SU-DHL-6 (cell line): ENCODE measurements around the gene ROBO2.

Experiments
- H2AFZ ChIP-seq: fragments of 200-600 bp; sonication (generic); 2 replicates; pipeline ENCODE4 v1.6.1; 2014; ENCODE audit warnings: low read depth, mild to moderate bottlenecking, moderate library complexity, mixed read lengths, antibody characterized with exemption, low read length; ENCODE audit not compliant: severe bottlenecking
- H3F3A ChIP-seq: fragments of 200-600 bp; shearing (Covaris generic); 2 replicates; pipeline ENCODE4 v1.6.0; 2016; ENCODE audit warnings: antibody characterized with exemption, mild to moderate bottlenecking; ENCODE audit not compliant: insufficient read depth
- H3K27ac ChIP-seq: fragments of 200-600 bp; sonication (generic); 2 replicates; pipeline ENCODE4 v1.5.1; 2016; ENCODE audit warnings: low read depth, mild to moderate bottlenecking, low read length, moderate library complexity, mixed read lengths
- H3K27me3 ChIP-seq: fragments of 200-600 bp; sonication (generic), shearing (Covaris generic); 2 replicates; pipeline ENCODE4 v1.6.0; 2014; ENCODE audit warnings: mild to moderate bottlenecking, low read length
- H3K36me3 ChIP-seq: fragments of 200-600 bp; sonication (generic); 2 replicates; pipeline ENCODE4 v1.6.1; 2014; ENCODE audit warnings: mild to moderate bottlenecking, low read length, mixed read lengths
- H3K4me2 ChIP-seq: fragments of 300-600, 200-600 bp; shearing (Covaris generic), sonication (generic); 2 replicates; pipeline ENCODE4 v1.6.0; 2014; ENCODE audit warnings: low read length, low read depth, mild to moderate bottlenecking; ENCODE audit not compliant: poor library complexity, severe bottlenecking
- H3K4me3 ChIP-seq: fragments of 200-600 bp; sonication (generic); 2 replicates; pipeline ENCODE4 v1.5.1; 2014; ENCODE audit warnings: antibody characterized with exemption, low read length, mild to moderate bottlenecking, mixed read lengths; ENCODE audit not compliant: insufficient read depth, poor library complexity, severe bottlenecking
- H3K79me2 ChIP-seq: fragments of 200-600 bp; sonication (generic); 2 replicates; pipeline ENCODE4 v1.6.1; 2014; ENCODE audit warnings: mild to moderate bottlenecking, low read length, moderate library complexity; ENCODE audit not compliant: insufficient read depth
- H3K9ac ChIP-seq: fragments of 200-600 bp; sonication (generic); 2 replicates; pipeline ENCODE4 v1.7.0; 2014; ENCODE audit warnings: mild to moderate bottlenecking, low read length
- H3K9me2 ChIP-seq: fragments of 200-600 bp; sonication (generic); replicated peaks from 2 replicates; pipeline ENCODE4 v1.6.1; 2014; ENCODE audit warnings: low read length; ENCODE audit not compliant: insufficient read depth
- H3K9me3 ChIP-seq: fragments of 200-600 bp; sonication (generic); 2 replicates; pipeline ENCODE4 v1.6.1; 2014; ENCODE audit warnings: low read length, mixed read lengths; ENCODE audit not compliant: insufficient read depth
- H4K20me1 ChIP-seq: fragments of 200-600 bp; sonication (generic); 2 replicates; pipeline ENCODE4 v1.6.1; 2014; ENCODE audit warnings: low read depth, mild to moderate bottlenecking, antibody characterized with exemption, low read length, moderate library complexity, mixed read lengths
- EZH2phosphoT487 ChIP-seq: fragments of 200-600 bp; sonication (generic), shearing (Covaris generic); conservative IDR thresholded peaks from 2 replicates; pipeline ENCODE4 v1.6.1; 2018; ENCODE audit warnings: mild to moderate bottlenecking, antibody characterized with exemption, low read length, moderate library complexity, mixed read lengths
- TF ChIP-seq, protein P1 (sequence below): fragments of 200-600 bp; sonication (generic); IDR thresholded peaks from one replicate; pipeline ENCODE4 v1.5.1; 2017; ENCODE audit warnings: antibody characterized with exemption, mild to moderate bottlenecking, low read length, moderate library complexity; ENCODE audit not compliant: insufficient read depth, poor library complexity, severe bottlenecking

ROBO2 gene

DNA sequence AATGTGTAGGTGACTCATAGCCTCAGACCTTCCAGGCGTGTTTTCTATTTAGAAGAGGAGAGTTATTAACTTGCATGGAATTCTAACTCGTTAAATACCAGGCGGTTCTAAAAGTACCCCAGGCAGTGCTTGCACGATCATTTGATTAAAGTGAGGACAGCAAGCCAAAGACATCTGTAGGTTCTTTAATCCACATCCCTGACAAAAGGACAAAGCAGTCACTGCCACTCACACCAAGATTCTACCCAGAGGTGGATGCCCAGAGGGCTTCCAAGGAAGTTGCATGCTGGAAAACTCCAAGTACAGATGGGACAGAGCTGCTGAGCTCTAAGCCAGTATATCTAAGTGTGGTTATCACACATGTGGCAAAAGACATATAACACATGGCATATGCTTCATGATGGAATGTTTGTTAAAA is 372.1 kb downstream of the ROBO2 start:
- H3K4me2 ChIP-seq = no peak overlapping the region
- no peaks in the 10 kb centered on the region for H3K9me3 ChIP-seq
- no peak overlapping the region for H2AFZ ChIP-seq
- H3K9me2 ChIP-seq = no peaks in the 10 kb centered on the region; the same call in 1 of the 2 replicates
- H3K4me3 ChIP-seq = no peak overlapping the region
- H3K9ac ChIP-seq = no peak overlapping the region
- no peaks in the 10 kb centered on the region for H3F3A ChIP-seq
- H4K20me1 ChIP-seq = no peaks in the 10 kb centered on the region
- no peak overlapping the region for H3K27ac ChIP-seq
- no peaks in the 10 kb centered on the region for H3K79me2 ChIP-seq
- H3K36me3 ChIP-seq = no peaks in the 10 kb centered on the region
- TF ChIP-seq, protein P1, sequence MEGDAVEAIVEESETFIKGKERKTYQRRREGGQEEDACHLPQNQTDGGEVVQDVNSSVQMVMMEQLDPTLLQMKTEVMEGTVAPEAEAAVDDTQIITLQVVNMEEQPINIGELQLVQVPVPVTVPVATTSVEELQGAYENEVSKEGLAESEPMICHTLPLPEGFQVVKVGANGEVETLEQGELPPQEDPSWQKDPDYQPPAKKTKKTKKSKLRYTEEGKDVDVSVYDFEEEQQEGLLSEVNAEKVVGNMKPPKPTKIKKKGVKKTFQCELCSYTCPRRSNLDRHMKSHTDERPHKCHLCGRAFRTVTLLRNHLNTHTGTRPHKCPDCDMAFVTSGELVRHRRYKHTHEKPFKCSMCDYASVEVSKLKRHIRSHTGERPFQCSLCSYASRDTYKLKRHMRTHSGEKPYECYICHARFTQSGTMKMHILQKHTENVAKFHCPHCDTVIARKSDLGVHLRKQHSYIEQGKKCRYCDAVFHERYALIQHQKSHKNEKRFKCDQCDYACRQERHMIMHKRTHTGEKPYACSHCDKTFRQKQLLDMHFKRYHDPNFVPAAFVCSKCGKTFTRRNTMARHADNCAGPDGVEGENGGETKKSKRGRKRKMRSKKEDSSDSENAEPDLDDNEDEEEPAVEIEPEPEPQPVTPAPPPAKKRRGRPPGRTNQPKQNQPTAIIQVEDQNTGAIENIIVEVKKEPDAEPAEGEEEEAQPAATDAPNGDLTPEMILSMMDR = no peak
- no peak for TF ChIP-seq EZH2phosphoT487
- no peaks in the 10 kb centered on the region for H3K27me3 ChIP-seq

DNA sequence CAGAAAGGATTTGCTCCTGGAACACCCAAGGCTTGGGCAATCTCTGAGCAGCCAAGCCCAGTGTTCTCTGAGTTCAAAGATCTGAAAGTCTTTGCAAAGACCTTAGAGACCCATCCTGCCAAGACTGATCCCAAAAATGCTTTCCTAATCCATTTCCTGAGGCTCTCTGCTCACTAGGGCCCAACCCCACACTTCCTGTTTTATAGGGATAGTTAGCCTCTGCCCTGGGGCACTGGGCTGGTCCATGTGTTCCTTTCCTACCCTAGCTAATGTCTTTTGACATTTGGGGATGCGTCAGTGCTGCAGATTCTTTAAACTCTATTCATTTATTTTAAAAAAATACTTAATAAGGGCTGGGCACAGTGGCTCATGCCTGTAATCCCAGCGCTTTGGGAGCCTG is 372.7 kb downstream of the ROBO2 start:
- Histone ChIP-seq H4K20me1 (no peaks in the 10 kb centered on the region), H3K4me3 (no peak overlapping the region), H3K4me2 (no peak overlapping the region), H3K27ac (no peak overlapping the region), H3K9me2 (no peaks in the 10 kb centered on the region; the same call in 1 of the 2 replicates), H3K9me3 (no peaks in the 10 kb centered on the region), H3K36me3 (no peaks in the 10 kb centered on the region), H3K79me2 (no peaks in the 10 kb centered on the region), H3F3A (no peaks in the 10 kb centered on the region), H3K27me3 (no peaks in the 10 kb centered on the region), H3K9ac (no peak overlapping the region), H2AFZ (no peak overlapping the region)
- TF ChIP-seq EZH2phosphoT487 = no peak
- TF ChIP-seq, protein P1 = no peak

DNA sequence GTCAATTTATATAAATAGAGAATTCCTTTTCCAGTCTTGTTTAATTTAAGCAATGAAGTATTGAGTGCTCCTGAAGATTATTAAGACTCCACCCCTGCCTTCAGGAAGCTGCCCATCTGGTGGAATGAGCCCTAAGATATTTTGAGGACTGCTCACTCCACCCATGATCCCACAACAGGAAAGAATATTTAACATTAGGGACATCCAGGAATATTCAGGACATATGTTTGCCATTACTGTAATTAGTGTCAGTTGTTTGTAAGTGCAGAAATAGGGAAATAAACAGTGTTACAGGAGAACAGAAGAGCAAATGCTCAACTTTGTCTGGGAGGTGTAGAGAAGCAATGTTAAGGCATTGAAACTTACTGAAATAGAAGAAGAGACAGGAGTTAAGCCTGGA is 375.0 kb downstream of the ROBO2 start:
- no peaks in the 10 kb centered on the region for H4K20me1 ChIP-seq
- no peak for TF ChIP-seq EZH2phosphoT487
- TF ChIP-seq, protein P1 = no peak
- no peaks in the 10 kb centered on the region; the same call in 1 of the 2 replicates for H3K9me2 ChIP-seq

DNA sequence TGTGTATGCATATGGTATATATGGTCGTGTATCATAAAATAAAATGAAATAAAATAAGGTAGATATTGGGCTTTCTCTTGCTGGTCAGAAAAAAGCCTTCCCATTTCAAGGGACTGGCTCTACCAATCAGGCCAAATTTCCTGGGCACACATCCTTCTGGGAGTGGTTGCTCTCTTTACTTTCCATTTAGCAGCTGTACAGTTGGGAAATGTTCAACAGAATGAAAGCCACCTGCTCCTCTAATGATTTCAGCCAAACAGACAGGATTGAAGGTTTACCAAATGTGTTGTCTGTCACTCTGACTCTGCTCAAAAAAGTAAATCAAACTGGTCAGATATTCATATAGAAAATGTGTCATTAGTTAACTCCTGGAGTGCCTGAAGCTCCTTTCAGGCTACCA is 380.4 kb downstream of the ROBO2 start:
- Histone ChIP-seq H2AFZ (no peak overlapping the region), H3K27ac (no peak overlapping the region), H4K20me1 (no peaks in the 10 kb centered on the region), H3K79me2 (no peaks in the 10 kb centered on the region), H3K4me3 (no peak overlapping the region), H3K9me3 (no peaks in the 10 kb centered on the region), H3K4me2 (no peak overlapping the region), H3K9me2 (no peaks in the 10 kb centered on the region), H3K27me3 (no peaks in the 10 kb centered on the region), H3K36me3 (no peaks in the 10 kb centered on the region), H3F3A (no peaks in the 10 kb centered on the region), H3K9ac (no peak overlapping the region)
- TF ChIP-seq, protein P1 = no peak
- TF ChIP-seq EZH2phosphoT487 = no peak

More for the DNA sequence above, 375.0 kb downstream of the ROBO2 start:
- no peak overlapping the region for H2AFZ ChIP-seq
- H3F3A ChIP-seq = no peaks in the 10 kb centered on the region
- H3K9ac ChIP-seq = no peak overlapping the region
- H3K9me3 ChIP-seq = no peaks in the 10 kb centered on the region
- no peak overlapping the region for H3K4me2 ChIP-seq
- no peak overlapping the region for H3K4me3 ChIP-seq
- H3K36me3 ChIP-seq = no peaks in the 10 kb centered on the region
- H3K79me2 ChIP-seq = no peaks in the 10 kb centered on the region
- H3K27ac ChIP-seq = no peak overlapping the region
- H3K27me3 ChIP-seq = no peaks in the 10 kb centered on the region
